K562 (cell line): ENCODE data around the gene CCDC85B. TPM values are rescaled to one million over a fixed set of nuclear protein-coding genes. Genes with fewer than 3 reads are reported as not detected.

ENCODE experiments used
- E2F3 ChIP-seq: fragments of 250-450 bp; sonication (Bioruptor Pico); IDR thresholded peaks from 2 replicates; pipeline ENCODE4 v1.4.0; 2020; ENCODE audit warnings: mild to moderate bottlenecking
- HOMEZ ChIP-seq: fragments of 250-450 bp; sonication (Bioruptor Pico); IDR thresholded peaks from 2 replicates; pipeline ENCODE4 v1.4.0; 2020; ENCODE audit warnings: mild to moderate bottlenecking, moderate library complexity
- KDM5B ChIP-seq: fragments of 200-600 bp; sonication (generic); IDR thresholded peaks from 2 replicates; pipeline ENCODE4 v1.6.1; 2012; ENCODE audit warnings: low read depth, mild to moderate bottlenecking, moderate library complexity, low read length, control low read depth, inconsistent platforms; ENCODE audit not compliant: insufficient replicate concordance
- KLF10 ChIP-seq: fragments of 250-450 bp; sonication (Bioruptor Pico); IDR thresholded peaks from 2 replicates; pipeline ENCODE4 v1.6.1; 2021; ENCODE audit warnings: matching md5 sums
- MAZ ChIP-seq, 2 experiments: fragments of 450-650 bp in 1 of 2; sonication (generic) in 1 of 2; formaldehyde crosslinking; IDR thresholded peaks in 1 of 2; conservative IDR thresholded peaks in 1 of 2; 2 replicates each; pipeline versions ENCODE4 v1.4.0 to v1.5.0; 2020; ENCODE audit warnings: mild to moderate bottlenecking in 1 of 2, missing genetic modification reagents in 1 of 2
- NFYB ChIP-seq: IDR thresholded peaks from 2 replicates; pipeline ENCODE4 v1.6.1; 2011; ENCODE audit warnings: mild to moderate bottlenecking, moderate library complexity; ENCODE audit not compliant: insufficient read length; ENCODE audit errors: extremely low read depth
- NR2C2 ChIP-seq, 2 experiments: fragments of 200-800 bp in 1 of 2; sonication (Bioruptor generic) in 1 of 2; sonication (generic) in 1 of 2; formaldehyde crosslinking in 1 of 2; IDR thresholded peaks; 2 replicates each; pipeline versions ENCODE4 v1.6.1 to v1.8.0; 2016 to 2022; ENCODE audit warnings: mild to moderate bottlenecking in 1 of 2, missing compliant biosample characterization in 1 of 2, missing genetic modification characterization in 1 of 2, missing genetic modification reagents in 1 of 2
- POLR2A ChIP-seq: fragments of 450-650 bp; conservative IDR thresholded peaks from 2 replicates; pipeline ENCODE4 v1.6.1; 2016
- TAF1 ChIP-seq: IDR thresholded peaks from 2 replicates; pipeline ENCODE4 v1.6.1; 2011; ENCODE audit warnings: mild to moderate bottlenecking, low read length, moderate library complexity; ENCODE audit not compliant: insufficient read depth, control insufficient read depth, severe bottlenecking; ENCODE audit errors: extremely low read depth
- VEZF1 ChIP-seq: fragments of 200-800 bp; sonication (Bioruptor generic); IDR thresholded peaks from 2 replicates; pipeline ENCODE4 v1.6.1; 2017; ENCODE audit warnings: missing genetic modification characterization, missing compliant biosample characterization
- ZBTB40 ChIP-seq, 2 experiments: fragments of 450-650 bp in 1 of 2; sonication (generic) in 1 of 2; formaldehyde crosslinking in 1 of 2; IDR thresholded peaks; 2 replicates each; pipeline versions ENCODE4 v1.7.1 to v1.9.0; 2016 to 2022; ENCODE audit warnings: inconsistent platforms in 1 of 2, mild to moderate bottlenecking in 1 of 2, missing genetic modification reagents in 1 of 2
- ZNF165 ChIP-seq: fragments of 250-450 bp; sonication (Bioruptor Pico); IDR thresholded peaks from 2 replicates; pipeline ENCODE4 v1.4.0; 2020; ENCODE audit warnings: borderline replicate concordance
- polyA plus RNA-seq, 8 experiments: library from polyadenylated mRNA; depleted of rRNA in 4 of 8; stranded (reverse) in 5 of 8; unstranded in 3 of 8; fragments of >200 nt; fragmentation: Nextera tagmentation in 2 of 8; fragmentation: Illumina TruSeq in 1 of 8; extraction: Ambion mirVana in 2 of 8; extraction: Trizol in 1 of 8; gene quantifications; 2 replicates each; pipeline versions ENCODE4 v1.2.1 to v1.2.3, GENCODE V29; 2011 to 2014; ENCODE audit warnings: inconsistent platforms in 1 of 8, missing spikeins in 1 of 8
- total RNA-seq, 7 experiments: library from RNA; depleted of rRNA in 6 of 7; stranded (reverse); fragments of >200 nt in 6 of 7; fragmentation: Illumina TruSeq in 2 of 7; extraction: Trizol in 2 of 7; gene quantifications; 2 replicates each; pipeline versions ENCODE4 v1.2.1 to v1.2.3, GENCODE V29; 2011 to 2021; ENCODE audit warnings: low replicate concordance in 1 of 7

Gene CCDC85B
- total and polyA plus RNA-seq, 9 of the 15 experiments (the other 6 are each of a cell fraction or from before 2014, with no cell fraction given), result 0.14 to 138 (median 6.2) TPM

GRCh38 chr11:65890324-65891218 is at the start of gene CCDC85B (continued):
- TF ChIP-seq ZBTB40 (IDR thresholded peaks at IDR 0.05) (peak; percentile 52; the same call in 1 of the 2 replicates), ZBTB40 (CRISPR knock-in tag; IDR thresholded peaks at IDR 0.05) (no peak), NFYB (no peak), POLR2A (peak; percentile 71), E2F3 (CRISPR knock-in tag) (peak; percentile 60; the same call in 1 of the 2 replicates), KDM5B (peak; percentile 92), NR2C2 (CRISPR knock-in tag; IDR thresholded peaks at IDR 0.05) (peak; percentile 44), NR2C2 (tag; IDR thresholded peaks at IDR 0.05) (peak; percentile 24; the same call in 1 of the 2 replicates), VEZF1 (peak; percentile 78), KLF10 (CRISPR knock-in tag) (no peak), HOMEZ (CRISPR knock-in tag) (peak; percentile 40; the same call in 1 of the 2 replicates), MAZ (CRISPR knock-in tag; conservative IDR thresholded peaks at IDR 0.05 in 1 of 2, IDR thresholded peaks at IDR 0.05 in 1 of 2) (peak; percentile 54 to 85), TAF1 (peak; percentile 90), ZNF165 (CRISPR knock-in tag) (0 out of 2 replicates have a peak, but pooled peaks have one; percentile 57)
